ENCODE results near the gene EFCAB13. TPM values are rescaled to one million over a fixed set of nuclear protein-coding genes. Genes with fewer than 3 reads are reported as not detected.

EFCAB13 gene
- total RNA-seq, 1 donor = 6.9 TPM

- no peak for DNase-seq (ENCODE audit: insufficient read length, low spot score, missing footprints)
- TF ChIP-seq CTCF (IDR thresholded peaks at IDR 0.05; ENCODE audit: extremely low read depth, low read depth, low read length) = no peak
- no peaks in the 10 kb centered on the region for H3K9me3 ChIP-seq (ENCODE audit: low read depth, low read length)
- no peaks in the 10 kb centered on the region for H3K36me3 ChIP-seq (ENCODE audit: insufficient read depth, low read length)
- H3K4me3 ChIP-seq (ENCODE audit: insufficient read depth, low read length) = no peak overlapping the region
- H3K27ac ChIP-seq (ENCODE audit: low read depth, low read length) = no peak overlapping the region
- no peaks in the 10 kb centered on the region for H3K4me1 ChIP-seq (ENCODE audit: insufficient read depth, low read length)
- no peaks in the 10 kb centered on the region for H3K79me2 ChIP-seq (ENCODE audit: insufficient read depth, low read length)
- H4K20me1 ChIP-seq (ENCODE audit: insufficient read depth, low read length) = no peaks in the 10 kb centered on the region
- no peak overlapping the region for H2AFZ ChIP-seq (ENCODE audit: low read length)
- H3K4me2 ChIP-seq (ENCODE audit: insufficient read depth, low read length) = no peak overlapping the region
- no peaks in the 10 kb centered on the region for H3K27me3 ChIP-seq (ENCODE audit: insufficient read depth, low read length)
These were observed 29.1 kb downstream of the EFCAB13 start for GRCh38 chr17:47352848-47353247.

GRCh38 chr17:47358652-47359051, 34.9 kb downstream of the EFCAB13 start:
- Histone ChIP-seq H3K9me3 (ENCODE audit: low read depth, low read length) (no peaks in the 10 kb centered on the region), H3K27ac (ENCODE audit: low read depth, low read length) (no peak overlapping the region), H3K79me2 (ENCODE audit: insufficient read depth, low read length) (no peaks in the 10 kb centered on the region), H2AFZ (ENCODE audit: low read length) (no peak overlapping the region), H3K4me1 (ENCODE audit: insufficient read depth, low read length) (no peaks in the 10 kb centered on the region), H3K27me3 (ENCODE audit: insufficient read depth, low read length) (no peaks in the 10 kb centered on the region), H4K20me1 (ENCODE audit: insufficient read depth, low read length) (no peaks in the 10 kb centered on the region), H3K4me2 (ENCODE audit: insufficient read depth, low read length) (no peak overlapping the region), H3K36me3 (ENCODE audit: insufficient read depth, low read length) (no peaks in the 10 kb centered on the region), H3K4me3 (ENCODE audit: insufficient read depth, low read length) (no peak overlapping the region)
- DNase-seq (ENCODE audit: insufficient read length, low spot score, missing footprints) = no peak
- TF ChIP-seq CTCF (IDR thresholded peaks at IDR 0.05; ENCODE audit: extremely low read depth, low read depth, low read length) = no peak

GRCh38 chr17:47363171-47363570, 39.4 kb downstream of the EFCAB13 start:
- no peak for DNase-seq (ENCODE audit: insufficient read length, low spot score, missing footprints)
- no peak for TF ChIP-seq CTCF (IDR thresholded peaks at IDR 0.05; ENCODE audit: extremely low read depth, low read depth, low read length)

GRCh38 chr17:47367257-47367656, 43.5 kb downstream of the EFCAB13 start:
- Histone ChIP-seq H3K36me3 (ENCODE audit: insufficient read depth, low read length) (no peaks in the 10 kb centered on the region), H2AFZ (ENCODE audit: low read length) (no peak overlapping the region), H4K20me1 (ENCODE audit: insufficient read depth, low read length) (no peaks in the 10 kb centered on the region), H3K27me3 (ENCODE audit: insufficient read depth, low read length) (no peaks in the 10 kb centered on the region), H3K9me3 (ENCODE audit: low read depth, low read length) (no peaks in the 10 kb centered on the region), H3K79me2 (ENCODE audit: insufficient read depth, low read length) (no peaks in the 10 kb centered on the region), H3K27ac (ENCODE audit: low read depth, low read length) (no peak overlapping the region), H3K4me2 (ENCODE audit: insufficient read depth, low read length) (no peak overlapping the region), H3K4me3 (ENCODE audit: insufficient read depth, low read length) (no peak overlapping the region), H3K4me1 (ENCODE audit: insufficient read depth, low read length) (no peaks in the 10 kb centered on the region)
- TF ChIP-seq CTCF (IDR thresholded peaks at IDR 0.05; ENCODE audit: extremely low read depth, low read depth, low read length) = no peak
- no peak for DNase-seq (ENCODE audit: insufficient read length, low spot score, missing footprints)

More at GRCh38 chr17:47363171-47363570, 39.4 kb downstream of the EFCAB13 start:
- Histone ChIP-seq H3K79me2 (ENCODE audit: insufficient read depth, low read length) (no peaks in the 10 kb centered on the region), H2AFZ (ENCODE audit: low read length) (no peak overlapping the region), H3K27me3 (ENCODE audit: insufficient read depth, low read length) (no peaks in the 10 kb centered on the region), H3K4me1 (ENCODE audit: insufficient read depth, low read length) (no peaks in the 10 kb centered on the region), H4K20me1 (ENCODE audit: insufficient read depth, low read length) (no peaks in the 10 kb centered on the region), H3K4me2 (ENCODE audit: insufficient read depth, low read length) (no peak overlapping the region), H3K9me3 (ENCODE audit: low read depth, low read length) (no peaks in the 10 kb centered on the region), H3K36me3 (ENCODE audit: insufficient read depth, low read length) (no peaks in the 10 kb centered on the region), H3K4me3 (ENCODE audit: insufficient read depth, low read length) (no peak overlapping the region), H3K27ac (ENCODE audit: low read depth, low read length) (no peak overlapping the region)
